Erythroblast (primary cell): ENCODE measurements around the gene ADH7.

ENCODE experiments used
- GATA1 ChIP-seq: IDR thresholded peaks from 2 replicates; pipeline ENCODE4 v1.6.1; 2011; ENCODE audit warnings: low read depth, mild to moderate bottlenecking, control low read depth, low read length, moderate library complexity
- POLR2A ChIP-seq: IDR thresholded peaks from 2 replicates; pipeline ENCODE4 v1.6.1; 2011; ENCODE audit warnings: mild to moderate bottlenecking, low read length

GRCh38 chr4:99395595-99396364 is 39.4 kb downstream of the ADH7 start:
- TF ChIP-seq POLR2A (no peak), GATA1 (no peak)
